ENCODE results near the gene ZCCHC18. TPM values are rescaled to one million over a fixed set of nuclear protein-coding genes. Genes with fewer than 3 reads are reported as not detected.
A peak's percentile ranks its signal among the peaks of the same experiment; 100 is the strongest.
"Not testable (repeated sequence)": the region's sequence is repeated elsewhere in the genome, so short reads cannot be mapped to it uniquely, and the experiment has no call there.

ZCCHC18 gene
- total RNA-seq: 0.79 TPM

DNA sequence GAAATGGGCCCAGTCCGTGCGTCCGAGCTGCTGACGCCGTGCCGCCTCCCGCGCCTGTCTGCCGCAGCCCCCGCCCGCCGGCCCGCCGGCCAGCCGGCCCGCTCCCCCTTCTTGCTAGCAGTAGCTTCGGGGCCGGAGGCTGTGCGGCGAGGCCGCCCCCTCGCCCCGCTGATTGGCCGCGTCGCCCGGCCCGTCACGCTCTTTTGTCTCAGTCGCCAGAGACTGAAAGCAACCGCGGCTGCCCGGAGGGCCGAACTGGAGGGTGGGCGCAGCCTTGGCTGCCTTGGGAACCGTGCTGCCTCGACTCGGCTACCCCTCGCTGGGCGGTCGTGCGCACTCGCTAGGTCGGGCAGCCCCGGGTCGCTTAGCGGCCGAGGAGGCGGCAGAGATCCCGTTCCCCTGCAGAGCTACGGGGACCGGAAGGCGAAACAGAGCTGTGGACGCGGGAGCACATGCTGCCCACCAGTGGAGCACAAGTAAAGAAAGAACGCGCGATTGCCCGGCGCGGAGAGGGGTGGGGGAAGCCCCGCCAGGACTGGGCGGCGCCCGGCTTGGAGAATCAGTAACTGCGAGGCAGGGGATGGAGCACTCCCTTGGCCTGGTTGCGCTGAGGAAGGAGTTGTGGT, at the start of gene ZCCHC18:
TSS of gene ZCCHC18 (plus strand) at position 198 of the 626 bp plus-strand sequence. CDS start 1,589 bp downstream, outside the sequence.
- DNase-seq: peak; percentile 2

- not testable (repeated sequence) for DNase-seq
Observed at GRCh38 chrX:104062636-104063035, 49.7 kb upstream of the ZCCHC18 start.

- DNase-seq: not testable (repeated sequence)
Observed at GRCh38 chrX:104075778-104076445, 36.4 kb upstream of the ZCCHC18 start, which contains the start of gene TMSB15C. TMSB15C (minus strand) TSS chrX:104076236.

DNA sequence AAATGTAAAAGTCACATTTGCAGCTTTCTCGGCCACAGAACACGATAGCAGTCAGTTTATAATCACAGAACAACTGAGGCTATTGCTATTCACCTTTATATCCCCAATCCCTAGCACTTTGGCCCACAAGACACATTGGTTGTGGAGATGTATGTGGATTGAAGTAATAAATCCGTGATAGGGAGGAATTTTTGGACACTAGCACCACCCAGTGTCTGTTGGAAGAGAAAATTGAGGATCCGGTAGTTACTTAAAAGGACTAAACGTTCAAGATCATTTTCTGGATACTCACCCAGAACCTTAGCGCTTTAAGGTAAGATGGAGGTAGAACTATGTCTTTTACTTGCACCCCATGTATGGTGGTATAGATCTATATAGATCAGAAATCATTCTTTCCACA, 34.5 kb upstream of the ZCCHC18 start:
- DNase-seq: not testable (repeated sequence)

- DNase-seq: no peak
Observed at GRCh38 chrX:104084063-104084462, 28.3 kb upstream of the ZCCHC18 start.

DNA sequence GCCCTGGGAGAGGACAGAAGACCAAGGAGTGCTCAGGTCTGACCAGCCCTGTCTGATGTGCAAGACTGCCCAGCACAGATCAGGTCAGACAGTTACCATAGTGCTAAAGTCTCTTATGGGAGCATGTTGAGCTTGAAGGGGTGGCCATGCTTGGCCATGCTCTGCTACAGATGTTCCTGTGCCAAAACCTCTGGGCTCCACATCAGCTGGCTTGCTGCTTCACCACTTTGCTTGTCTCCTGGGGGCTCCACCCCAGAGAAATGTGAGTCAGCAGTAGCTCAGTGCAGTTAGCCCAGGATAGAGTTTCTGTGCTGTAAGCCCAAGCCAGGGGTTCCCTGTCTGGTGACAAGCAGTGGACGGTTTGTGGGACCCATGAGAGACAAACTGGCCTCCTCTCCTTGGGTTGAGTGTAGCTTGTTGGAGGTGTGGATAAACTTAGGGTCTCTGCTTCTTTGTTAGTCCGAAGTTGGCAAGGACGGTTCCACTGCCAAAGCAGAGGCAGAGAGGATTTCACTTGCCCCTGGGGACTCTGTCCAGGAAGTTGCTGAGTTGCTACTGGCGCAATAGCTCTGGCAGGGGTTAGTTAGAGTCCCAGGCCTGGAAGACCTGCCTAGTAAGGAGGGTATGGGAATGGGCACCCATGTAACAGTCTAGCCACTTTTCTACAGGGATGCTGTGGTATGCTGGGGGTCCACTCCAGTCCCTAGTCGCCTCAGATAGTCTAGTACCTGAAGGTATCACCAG, 27.6 kb upstream of the ZCCHC18 start:
- no peak for DNase-seq

DNA sequence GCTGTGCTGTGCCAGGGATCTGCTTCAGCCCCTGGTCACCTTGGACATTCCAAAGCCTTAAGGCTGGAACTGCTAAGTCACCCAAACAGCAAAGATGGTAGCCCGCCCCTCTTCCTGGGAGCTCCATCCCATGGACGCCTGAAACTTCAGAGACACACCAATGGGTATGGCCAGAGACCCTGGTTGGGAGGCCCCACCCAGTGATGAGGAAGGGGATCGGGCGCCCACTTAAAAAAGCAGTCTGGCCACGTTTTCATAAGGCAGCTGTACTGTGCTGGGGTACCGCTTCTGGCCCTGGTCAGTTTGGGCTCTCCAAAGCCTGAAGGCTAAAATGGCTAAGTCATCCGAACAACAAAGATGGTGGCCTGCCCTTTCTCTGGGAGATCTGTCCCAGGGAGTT, 26.8 kb upstream of the ZCCHC18 start:
- DNase-seq: no peak

DNA sequence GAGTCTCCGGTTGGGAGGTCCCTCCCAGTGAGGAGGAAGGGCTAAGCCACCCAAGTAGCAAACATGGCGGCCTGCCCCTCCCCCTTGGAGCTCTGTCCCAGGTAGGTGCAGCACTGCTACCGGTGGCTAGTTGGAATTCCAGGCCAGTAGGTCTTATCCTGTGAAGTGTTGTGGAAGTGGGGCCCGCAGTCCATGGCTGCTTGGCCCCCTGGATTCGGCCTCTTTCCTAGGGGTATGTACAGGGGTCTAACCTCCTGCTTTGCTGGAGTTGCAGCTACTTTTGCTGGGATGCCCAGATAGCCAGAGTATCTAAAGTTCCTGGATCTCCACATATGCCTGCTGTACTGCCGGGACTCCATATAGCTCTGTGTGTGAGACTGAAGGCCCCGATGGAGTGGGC, 26.4 kb upstream of the ZCCHC18 start:
- DNase-seq: no peak

DNA sequence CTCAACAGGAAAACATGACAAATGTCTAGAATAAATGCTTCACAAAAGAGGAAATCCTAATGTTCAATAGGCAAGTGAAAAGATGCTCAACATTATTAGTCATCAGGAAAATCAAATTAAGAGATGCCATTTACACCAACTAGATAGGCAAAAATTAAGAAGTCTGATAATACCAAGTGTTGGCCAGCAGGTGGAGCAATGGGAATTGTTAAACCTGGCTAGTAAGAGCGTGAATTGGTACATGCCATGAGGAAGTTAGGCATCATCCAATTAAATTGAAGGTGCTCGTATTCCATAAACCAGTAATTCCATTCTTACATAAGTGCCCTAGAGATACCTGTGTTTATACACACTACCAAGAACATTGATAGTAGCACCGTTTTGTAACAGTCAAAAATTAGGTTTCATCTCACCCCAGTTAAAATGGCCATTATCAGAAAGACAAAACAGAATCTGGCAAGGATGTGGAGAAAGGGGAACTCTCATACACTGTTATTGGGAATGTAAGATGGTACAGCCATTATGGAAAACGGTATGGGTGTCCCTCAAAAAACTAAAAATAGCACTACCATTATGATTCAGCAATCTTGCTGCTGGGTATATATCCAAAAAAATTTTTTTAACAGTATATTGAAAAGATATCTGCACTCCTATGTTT, 14.0 kb upstream of the ZCCHC18 start:
- peak; percentile 23 for DNase-seq

DNA sequence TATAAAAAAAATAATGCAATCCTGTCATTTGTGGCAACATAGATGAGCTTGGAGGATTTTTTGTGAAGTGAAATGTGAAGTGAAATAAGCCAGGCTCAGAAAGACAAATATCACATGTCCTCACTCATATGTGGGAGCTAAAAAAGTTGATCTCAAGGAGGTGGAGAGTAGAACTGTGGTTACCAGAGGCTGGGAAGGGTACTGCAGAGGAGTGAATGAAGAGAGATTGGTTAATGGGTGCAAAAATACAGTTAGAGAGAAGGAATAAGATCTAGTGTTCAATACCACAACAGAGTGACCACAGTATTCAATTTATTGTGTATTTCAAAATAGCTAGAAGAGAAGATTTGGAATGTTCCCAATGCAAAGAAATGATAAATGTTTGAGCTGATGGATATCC, 13.4 kb upstream of the ZCCHC18 start:
- no peak for DNase-seq

DNA sequence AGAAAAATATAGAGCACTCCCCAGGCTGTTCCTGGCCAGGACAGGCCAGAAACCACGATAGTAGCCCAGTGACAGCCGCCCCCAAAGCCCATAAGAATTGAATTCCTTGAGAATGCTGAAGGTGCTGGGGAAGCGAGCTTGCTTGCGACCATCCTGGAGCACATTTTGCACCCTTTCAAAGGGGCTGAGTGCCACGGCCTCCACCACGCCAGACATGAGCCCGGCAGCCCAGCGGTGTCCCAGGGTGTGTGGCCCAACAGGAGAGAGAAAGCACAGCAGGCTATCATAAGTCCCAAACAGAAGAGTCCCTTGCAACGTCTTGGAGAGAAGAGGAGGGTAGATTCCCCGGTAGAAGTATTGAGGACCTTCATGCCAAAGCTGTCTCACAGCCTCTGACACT, 7.6 kb upstream of the ZCCHC18 start:
- no peak for DNase-seq

DNA sequence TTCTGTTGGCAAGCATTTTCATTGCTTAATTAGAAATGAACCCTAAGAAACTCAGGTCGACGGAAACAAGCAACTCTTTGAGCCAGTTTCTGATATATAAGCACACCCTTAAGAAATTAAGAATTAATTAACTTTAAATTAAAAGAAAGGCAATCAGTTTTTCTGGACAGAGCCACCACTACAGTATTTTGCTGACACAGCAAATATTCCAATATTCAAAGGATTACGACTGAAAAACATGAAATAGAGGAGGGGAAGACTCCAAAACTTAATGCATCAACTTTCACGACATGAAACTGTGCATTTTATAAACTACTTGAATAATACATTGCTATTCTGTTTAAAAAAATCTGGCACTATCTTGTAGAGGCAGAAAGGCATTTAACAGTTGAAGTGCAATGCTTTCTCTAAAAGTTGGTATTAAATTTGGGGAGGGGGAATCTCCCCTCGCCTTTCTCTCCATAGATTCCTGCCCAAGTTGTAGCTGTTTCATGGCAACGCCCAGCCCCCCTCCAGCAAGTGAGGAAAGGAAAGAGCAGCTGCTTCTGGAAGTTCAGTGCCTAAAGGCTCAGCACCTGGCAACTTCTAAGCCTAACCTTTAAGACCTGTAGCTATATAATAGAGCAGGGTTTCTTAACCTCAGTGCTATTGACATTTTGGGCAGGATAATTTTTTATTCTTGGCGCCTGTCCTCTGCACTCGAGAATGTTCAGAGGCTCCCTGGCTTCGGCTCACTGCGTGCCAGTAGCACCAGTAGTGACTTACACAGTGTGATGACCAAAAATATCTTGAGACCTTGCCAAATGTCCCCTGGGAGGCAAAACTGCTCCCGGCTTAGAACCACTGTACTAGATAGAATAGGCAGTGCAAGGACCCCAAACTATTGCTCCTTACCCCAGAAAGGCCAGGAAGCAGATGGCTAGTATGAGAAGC, 6.7 kb upstream of the ZCCHC18 start:
- DNase-seq: no peak

DNA sequence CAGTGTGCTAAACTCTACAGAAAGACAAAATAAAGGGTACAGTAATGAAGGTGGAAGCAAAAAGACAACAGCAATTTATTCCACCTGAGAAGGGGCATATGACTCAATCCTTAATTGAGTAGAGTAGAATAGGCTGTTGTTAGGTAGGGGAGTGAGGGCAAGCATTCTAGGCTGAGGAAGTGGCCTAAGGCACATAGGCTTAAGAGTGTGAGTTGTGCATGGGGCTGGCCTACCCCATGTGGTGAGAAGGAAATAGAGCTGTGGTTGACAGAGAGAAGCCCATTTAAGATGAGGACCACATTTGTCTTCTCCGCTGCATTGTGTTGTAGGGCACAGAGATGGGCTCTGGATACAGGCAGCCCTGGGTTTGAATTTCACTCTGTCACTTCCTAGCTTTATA, 3.4 kb upstream of the ZCCHC18 start:
- DNase-seq: no peak

- not testable (repeated sequence) for DNase-seq
Observed at GRCh38 chrX:104110491-104111240, 1.7 kb upstream of the ZCCHC18 start.

- DNase-seq: no peak
Observed at GRCh38 chrX:104113222-104113965, 1.1 kb downstream of the ZCCHC18 start.

- DNase-seq: no peak
Observed at GRCh38 chrX:104117759-104118158, 5.4 kb downstream of the ZCCHC18 start.

DNA sequence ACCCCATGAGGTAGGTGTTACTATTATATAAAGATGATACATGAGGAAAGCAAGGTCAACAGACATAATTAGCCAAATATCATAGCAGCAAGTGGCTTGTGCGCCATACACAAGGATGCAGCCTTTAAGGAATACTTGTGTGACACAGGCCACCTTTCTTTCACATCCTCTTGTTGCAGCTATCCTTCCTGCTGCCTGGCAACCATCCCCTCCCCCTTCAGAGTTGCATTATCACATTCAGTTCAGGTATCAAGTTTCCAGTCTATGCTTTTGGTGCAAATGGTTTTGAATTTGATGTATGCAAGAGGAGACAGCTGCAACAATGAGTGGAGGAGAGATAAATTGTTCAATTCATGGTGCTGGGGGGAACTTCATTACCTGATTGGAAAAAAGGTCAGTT, 6.4 kb downstream of the ZCCHC18 start:
- no peak for DNase-seq

DNA sequence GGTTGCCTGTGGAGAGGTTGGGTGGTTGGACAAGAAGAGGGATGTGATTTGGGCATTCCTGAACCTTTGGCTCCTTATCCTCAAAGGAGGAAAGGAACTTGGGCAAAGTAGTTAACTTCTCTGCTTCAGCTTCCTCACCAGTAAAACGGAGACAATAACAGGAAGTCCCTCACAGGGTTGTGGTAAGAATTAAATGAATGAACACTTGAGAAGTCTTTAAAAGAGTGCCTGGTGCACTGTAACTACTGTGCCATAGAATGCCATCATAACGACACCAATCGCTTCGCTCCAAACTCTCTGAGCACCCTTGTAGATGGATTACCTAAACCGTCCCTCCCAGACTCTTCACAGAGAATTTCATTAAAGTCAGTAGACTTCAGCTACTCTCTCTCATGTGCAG, 10.5 kb downstream of the ZCCHC18 start:
- no peak for DNase-seq

DNA sequence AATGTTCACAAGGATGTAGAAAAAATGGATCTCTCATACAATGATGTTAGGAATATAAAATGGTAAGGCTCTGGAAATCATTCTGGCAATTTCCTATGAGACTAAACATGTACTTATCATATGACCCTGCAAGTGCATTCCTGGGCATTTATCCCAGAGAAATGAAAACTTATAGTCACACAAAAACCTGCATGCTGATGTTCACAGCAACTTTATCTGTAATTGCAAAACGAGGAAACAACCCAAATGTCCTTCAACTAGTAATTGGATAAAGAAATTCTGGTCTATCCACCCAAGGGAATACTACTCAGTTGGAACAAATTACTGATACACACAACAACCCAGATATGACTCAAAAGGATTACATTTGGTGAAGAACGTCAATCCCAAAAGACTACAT, 14.5 kb downstream of the ZCCHC18 start:
- DNase-seq: no peak

- DNase-seq: no peak
Observed at GRCh38 chrX:104130808-104131207, 18.5 kb downstream of the ZCCHC18 start.
